Testis (tissue), 3 donors: ENCODE data around the gene PTGFRN. TPM values are rescaled to one million over a fixed set of nuclear protein-coding genes. Genes with fewer than 3 reads are reported as not detected.
"Not testable (repeated sequence)": the region's sequence is repeated elsewhere in the genome, so short reads cannot be mapped to it uniquely, and the experiment has no call there.

Experiments
- DNase-seq: peaks from one replicate; pipeline ENCODE4 v3.0.0-alpha.2; 2019
- H3K27ac ChIP-seq, 2 donors: fragments of 200-600 bp; sonication (generic); one replicate each; pipeline ENCODE4 v1.5.1; 2019
- H3K27me3 ChIP-seq: fragments of 200-600 bp; sonication (generic); one replicate; pipeline ENCODE4 v1.5.1; 2019
- H3K36me3 ChIP-seq: fragments of 200-600 bp; sonication (generic); one replicate; pipeline ENCODE4 v1.5.1; 2017; ENCODE audit warnings: low read depth; ENCODE audit errors: missing control alignments
- H3K4me1 ChIP-seq: fragments of 200-600 bp; sonication (generic); one replicate; pipeline ENCODE4 v1.5.1; 2019
- H3K4me3 ChIP-seq, 2 donors: fragments of 200-600 bp; sonication (generic); one replicate each; pipeline ENCODE4 v1.5.1; 2017 to 2019
- H3K9me3 ChIP-seq: fragments of 200-600 bp; sonication (generic); one replicate; pipeline ENCODE4 v1.5.1; 2017
- CTCF ChIP-seq, 3 experiments: fragments of 450-650 bp in 2 of 3; fragments of 200-600 bp in 1 of 3; sonication (generic) in 1 of 3; IDR thresholded peaks; one replicate each; pipeline ENCODE4 v1.5.1; 2016 to 2019; ENCODE audit warnings: antibody characterized with exemption in 3 of 3, mild to moderate bottlenecking in 2 of 3, moderate library complexity in 1 of 3
- POLR2A ChIP-seq: fragments of 450-650 bp; IDR thresholded peaks from one replicate; pipeline ENCODE4 v1.6.1; 2017; ENCODE audit warnings: antibody characterized with exemption, mild to moderate bottlenecking, moderate library complexity
- WGBS, 2 donors: methylation state at CpG; one replicate each; pipeline ENCODE4 v1.1.5; 2018; 5-methylcytosine and 5-hydroxymethylcytosine counted together
- intact Hi-C: fragments of 100-400 bp; cut with DNase I; formaldehyde crosslinking; loops from one replicate; pipeline ENCODE4 v1.15.1; 2023; ENCODE audit warnings: low total_unique reads
- polyA plus RNA-seq: library from polyadenylated mRNA; stranded (reverse); fragments of 350-450 nt; fragmentation: Illumina TruSeq; extraction: RNeasy Lipid Tissue Mini Kit (QIAGEN cat#74804); gene quantifications from one replicate; pipeline ENCODE4 v1.2.3, GENCODE V29; 2014; ENCODE audit warnings: low read depth, low replicate concordance; ENCODE audit not compliant: insufficient read depth
- total RNA-seq, 2 donors: library from RNA; depleted of rRNA; stranded (reverse); fragments of >200 nt; gene quantifications; one replicate each; pipeline ENCODE4 v1.2.3, GENCODE V29; 2016

Gene PTGFRN
- total and polyA plus RNA-seq, 3 donors from 2014 or later, result 26.8 to 32.0 (median 28.1) TPM

GRCh38 chr1:116933606-116934515 is 24.1 kb downstream of the PTGFRN start:
- H3K4me3 ChIP-seq, result no peak overlapping the region
- no peaks in the 10 kb centered on the region for H3K9me3 ChIP-seq
- no peak for TF ChIP-seq POLR2A
- TF ChIP-seq CTCF (IDR thresholded peaks at IDR 0.05), result no peak
- no peak overlapping the region for H3K27ac ChIP-seq
- WGBS, 2 donors, result 94 to 98% methylated on average over 3 of the region's 3 CpGs
- H3K4me1 ChIP-seq, result no peaks in the 10 kb centered on the region
- no peaks in the 10 kb centered on the region for H3K27me3 ChIP-seq
- no peaks in the 10 kb centered on the region for H3K36me3 ChIP-seq
- DNase-seq, result no peak
- intact Hi-C loops, result no loop called here

GRCh38 chr1:116934586-116935207 is 25.0 kb downstream of the PTGFRN start:
- no peaks in the 10 kb centered on the region for H3K27me3 ChIP-seq
- no peaks in the 10 kb centered on the region for H3K36me3 ChIP-seq
- TF ChIP-seq CTCF (IDR thresholded peaks at IDR 0.05), result peak in 1 of 3 experiments; percentile 8
- TF ChIP-seq POLR2A, result no peak
- no peaks in the 10 kb centered on the region for H3K9me3 ChIP-seq
- H3K27ac ChIP-seq, result no peak overlapping the region
- 53 to 61% methylated on average over 3 of the region's 3 CpGs for WGBS, 2 donors
- no peak overlapping the region for H3K4me3 ChIP-seq
- H3K4me1 ChIP-seq, result no peaks in the 10 kb centered on the region
- intact Hi-C loops, result no loop called here
- DNase-seq, result no peak

GRCh38 chr1:116938216-116938615 is 28.5 kb downstream of the PTGFRN start:
- TF ChIP-seq CTCF (IDR thresholded peaks at IDR 0.05) (no peak), POLR2A (no peak)
- Histone ChIP-seq H3K4me3 (no peak overlapping the region), H3K9me3 (no peaks in the 10 kb centered on the region), H3K36me3 (no peaks in the 10 kb centered on the region), H3K27ac (no peak overlapping the region), H3K27me3 (no peaks in the 10 kb centered on the region), H3K4me1 (no peaks in the 10 kb centered on the region)
- intact Hi-C loops, result no loop called here
- 92 to 94% methylated on average over 11 of the region's 11 CpGs for WGBS, 2 donors
- no peak for DNase-seq

- H3K4me3 ChIP-seq, H3K4me1 ChIP-seq, DNase-seq, H3K27me3 ChIP-seq, H3K36me3 ChIP-seq, intact Hi-C loops, H3K27ac ChIP-seq, H3K9me3 ChIP-seq: not testable (repeated sequence)
- 69 to 71% methylated on average over 6 of the region's 6 CpGs for WGBS, 2 donors
Observed at GRCh38 chr1:116939780-116940543, 30.2 kb downstream of the PTGFRN start.
